IPS-15b (cell line): ENCODE measurements around the gene TRIOBP.

Experiments
- H3K27me3 ChIP-seq: one replicate; pipeline ENCODE4 v1.6.1; 2013; ENCODE audit warnings: low read length; ENCODE audit not compliant: control insufficient read depth, insufficient read depth
- H3K36me3 ChIP-seq: one replicate; pipeline ENCODE4 v1.6.1; 2013; ENCODE audit warnings: low read length; ENCODE audit not compliant: control insufficient read depth, insufficient read depth
- H3K4me1 ChIP-seq: one replicate; pipeline ENCODE4 v1.6.1; 2013; ENCODE audit warnings: mild to moderate bottlenecking, low read length; ENCODE audit not compliant: control insufficient read depth, insufficient read depth
- H3K4me3 ChIP-seq: one replicate; pipeline ENCODE4 v1.5.1; 2013; ENCODE audit warnings: low read depth, low read length
- H3K9ac ChIP-seq: one replicate; pipeline ENCODE4 v1.6.1; 2013; ENCODE audit warnings: low read depth, mild to moderate bottlenecking, low read length
- H3K9me3 ChIP-seq: one replicate; pipeline ENCODE4 v1.6.1; 2013; ENCODE audit warnings: mild to moderate bottlenecking, low read length; ENCODE audit not compliant: control insufficient read depth, insufficient read depth

The TRIOBP gene

GRCh38 chr22:37659897-37660708, 36.7 kb upstream of the TRIOBP start:
- H3K4me3 ChIP-seq: peak overlapping the region; percentile 66
- H3K9ac ChIP-seq: no peak overlapping the region
- H3K36me3 ChIP-seq: peaks cover 3% of the 10 kb centered on the region
- H3K4me1 ChIP-seq: peaks cover 2% of the 10 kb centered on the region
- no peaks in the 10 kb centered on the region for H3K9me3 ChIP-seq
- H3K27me3 ChIP-seq: no peaks in the 10 kb centered on the region

- H3K36me3 ChIP-seq: peaks cover 8% of the 10 kb centered on the region
Observed at GRCh38 chr22:37660709-37661045, 36.2 kb upstream of the TRIOBP start.

GRCh38 chr22:37661160-37661924, 35.5 kb upstream of the TRIOBP start:
- peaks cover 2% of the 10 kb centered on the region for H3K4me1 ChIP-seq
- H3K9me3 ChIP-seq: no peaks in the 10 kb centered on the region
- H3K27me3 ChIP-seq: no peaks in the 10 kb centered on the region
- H3K4me3 ChIP-seq: peak overlapping the region; percentile 8
- no peak overlapping the region for H3K9ac ChIP-seq
- peaks cover 12% of the 10 kb centered on the region for H3K36me3 ChIP-seq

More at GRCh38 chr22:37660709-37661045, 36.2 kb upstream of the TRIOBP start:
- Histone ChIP-seq H3K4me1 (peaks cover 2% of the 10 kb centered on the region), H3K27me3 (no peaks in the 10 kb centered on the region), H3K9ac (no peak overlapping the region), H3K4me3 (peak overlapping the region; percentile 8), H3K9me3 (no peaks in the 10 kb centered on the region)

- Histone ChIP-seq H3K4me3 (no peak overlapping the region), H3K36me3 (peaks cover 13% of the 10 kb centered on the region), H3K9ac (no peak overlapping the region)
Observed at GRCh38 chr22:37662039-37662438, 34.8 kb upstream of the TRIOBP start.

GRCh38 chr22:37663521-37664140, 33.2 kb upstream of the TRIOBP start:
- peaks cover 13% of the 10 kb centered on the region for H3K36me3 ChIP-seq
- H3K9me3 ChIP-seq: no peaks in the 10 kb centered on the region
- no peak overlapping the region for H3K9ac ChIP-seq
- no peaks in the 10 kb centered on the region for H3K27me3 ChIP-seq
- no peak overlapping the region for H3K4me3 ChIP-seq
- peaks cover 5% of the 10 kb centered on the region for H3K4me1 ChIP-seq

More at GRCh38 chr22:37662039-37662438, 34.8 kb upstream of the TRIOBP start:
- H3K4me1 ChIP-seq: peaks cover 2% of the 10 kb centered on the region
- H3K27me3 ChIP-seq: no peaks in the 10 kb centered on the region
- no peaks in the 10 kb centered on the region for H3K9me3 ChIP-seq

GRCh38 chr22:37664249-37665101, 32.4 kb upstream of the TRIOBP start:
- H3K9me3 ChIP-seq: no peaks in the 10 kb centered on the region
- H3K36me3 ChIP-seq: peaks cover 13% of the 10 kb centered on the region
- no peak overlapping the region for H3K4me3 ChIP-seq
- H3K4me1 ChIP-seq: peaks cover 5% of the 10 kb centered on the region
- no peaks in the 10 kb centered on the region for H3K27me3 ChIP-seq
- no peak overlapping the region for H3K9ac ChIP-seq

- Histone ChIP-seq H3K4me1 (peaks cover 5% of the 10 kb centered on the region), H3K9me3 (no peaks in the 10 kb centered on the region), H3K27me3 (no peaks in the 10 kb centered on the region), H3K4me3 (no peak overlapping the region), H3K36me3 (peaks cover 13% of the 10 kb centered on the region), H3K9ac (no peak overlapping the region)
Observed at GRCh38 chr22:37665487-37665886, 31.4 kb upstream of the TRIOBP start.

GRCh38 chr22:37669586-37669985, 27.3 kb upstream of the TRIOBP start:
- peaks cover 10% of the 10 kb centered on the region for H3K36me3 ChIP-seq

GRCh38 chr22:37672206-37672919, 24.5 kb upstream of the TRIOBP start:
- H3K4me3 ChIP-seq: no peak overlapping the region
- no peaks in the 10 kb centered on the region for H3K9me3 ChIP-seq
- no peaks in the 10 kb centered on the region for H3K27me3 ChIP-seq
- no peaks in the 10 kb centered on the region for H3K36me3 ChIP-seq
- peaks cover 3% of the 10 kb centered on the region for H3K4me1 ChIP-seq
- H3K9ac ChIP-seq: no peak overlapping the region

More at GRCh38 chr22:37669586-37669985, 27.3 kb upstream of the TRIOBP start:
- H3K4me1 ChIP-seq: peaks cover 2% of the 10 kb centered on the region
- no peak overlapping the region for H3K9ac ChIP-seq
- no peaks in the 10 kb centered on the region for H3K9me3 ChIP-seq
- H3K4me3 ChIP-seq: no peak overlapping the region
- H3K27me3 ChIP-seq: no peaks in the 10 kb centered on the region

GRCh38 chr22:37672920-37673455, 23.9 kb upstream of the TRIOBP start:
- H3K9ac ChIP-seq: no peak overlapping the region
- no peaks in the 10 kb centered on the region for H3K36me3 ChIP-seq
- H3K4me1 ChIP-seq: peaks cover 3% of the 10 kb centered on the region
- H3K27me3 ChIP-seq: no peaks in the 10 kb centered on the region
- H3K9me3 ChIP-seq: no peaks in the 10 kb centered on the region
- no peak overlapping the region for H3K4me3 ChIP-seq
